OCI-LY7 (cell line): Measurements from ENCODE around the gene RAB24.

Source experiments
- CTCF ChIP-seq: fragments of 200-600 bp; sonication (generic); conservative IDR thresholded peaks from 2 replicates; pipeline ENCODE4 v1.5.1; 2014; ENCODE audit warnings: mild to moderate bottlenecking, antibody characterized with exemption, low read length, moderate library complexity, mixed read lengths
- EZH2phosphoT487 ChIP-seq: fragments of 200-600 bp; sonication (generic); IDR thresholded peaks from 2 replicates; pipeline ENCODE4 v1.6.1; 2018; ENCODE audit warnings: low read depth, borderline replicate concordance, mild to moderate bottlenecking, mixed run types, antibody characterized with exemption, low read length, moderate library complexity, mixed read lengths

GRCh38 chr5:177275883-177276282 is 27.6 kb downstream of the RAB24 start:
- TF ChIP-seq CTCF, result no peak
- TF ChIP-seq EZH2phosphoT487, result no peak
